Activated T-helper 1 cell treated with anti-CD3 and anti-CD28 coated beads, Interleukin-12 subunit alpha, Interleukin-12 subunit beta, Interleukin-2, Interleukin-4 antibody, amounts not matched to agents 30 ng/mL and 10 ng/mL and 1 ng/mL, durations not matched to agents 14 hours and 24 hours and 36 hours (primary cell): ENCODE results near the gene ABCA7. TPM values are rescaled to one million over a fixed set of nuclear protein-coding genes. Genes with fewer than 3 reads are reported as not detected.
"Not testable (repeated sequence)": the region's sequence is repeated elsewhere in the genome, so short reads cannot be mapped to it uniquely, and the experiment has no call there.

Experiments used
- DNase-seq: peaks from one replicate; pipeline ENCODE4 v3.0.0; 2021; ENCODE audit warnings: low spot score
- H3K27ac Mint-ChIP-seq: one replicate; pipeline ENCODE4 v1.8.0; 2021; ENCODE audit warnings: mild to moderate bottlenecking, mixed read lengths
- H3K27me3 Mint-ChIP-seq: one replicate; pipeline ENCODE4 v1.8.0; 2022; ENCODE audit warnings: mild to moderate bottlenecking, moderate library complexity, mixed read lengths; ENCODE audit not compliant: insufficient read depth
- H3K36me3 Mint-ChIP-seq: one replicate; pipeline ENCODE4 v1.8.0; 2021; ENCODE audit warnings: low read depth, mixed read lengths
- H3K4me1 Mint-ChIP-seq: one replicate; pipeline ENCODE4 v1.8.0; 2021; ENCODE audit warnings: low read depth, mixed read lengths
- H3K4me3 Mint-ChIP-seq: one replicate; pipeline ENCODE4 v1.8.0; 2021; ENCODE audit warnings: mild to moderate bottlenecking, moderate library complexity, mixed read lengths
- H3K9me3 Mint-ChIP-seq: one replicate; pipeline ENCODE4 v1.8.0; 2021; ENCODE audit warnings: mixed read lengths
- intact Hi-C: fragments of 100-400 bp; cut with micrococcal nuclease; formaldehyde crosslinking; loops from one replicate; pipeline ENCODE4 v1.15.1; 2024
- total RNA-seq: library from RNA; stranded (reverse); gene quantifications from 2 replicates; pipeline ENCODE4 v1.2.3, GENCODE V29; 2022

Gene ABCA7
- total RNA-seq, 1 donor from 2014 or later: 15.8 TPM

GRCh38 chr19:1110809-1111640 is 71.1 kb downstream of the ABCA7 start:
- Mint-ChIP-seq H3K4me3 (no peak overlapping the region), H3K27me3 (no peaks in the 10 kb centered on the region), H3K4me1 (no peaks in the 10 kb centered on the region), H3K36me3 (peaks cover 9% of the 10 kb centered on the region), H3K27ac (no peak overlapping the region), H3K9me3 (no peaks in the 10 kb centered on the region)
- intact Hi-C loops: no loop called here
- DNase-seq: no peak

- intact Hi-C loops: no loop called here
- Mint-ChIP-seq H3K9me3 (no peaks in the 10 kb centered on the region), H3K36me3 (peaks cover 6% of the 10 kb centered on the region), H3K4me3 (no peak overlapping the region), H3K27ac (no peak overlapping the region), H3K27me3 (no peaks in the 10 kb centered on the region), H3K4me1 (no peaks in the 10 kb centered on the region)
- no peak for DNase-seq
Measured at GRCh38 chr19:1111641-1112267, 71.8 kb downstream of the ABCA7 start.

- intact Hi-C loops: no loop called here
- Mint-ChIP-seq H3K27me3 (no peaks in the 10 kb centered on the region), H3K9me3 (no peaks in the 10 kb centered on the region), H3K27ac (no peak overlapping the region), H3K4me3 (no peak overlapping the region), H3K36me3 (peaks cover 4% of the 10 kb centered on the region), H3K4me1 (no peaks in the 10 kb centered on the region)
- DNase-seq: no peak
Measured at GRCh38 chr19:1112268-1113029, 72.5 kb downstream of the ABCA7 start.

GRCh38 chr19:1113030-1113985 is 73.4 kb downstream of the ABCA7 start:
- no peaks in the 10 kb centered on the region for H3K9me3 Mint-ChIP-seq
- intact Hi-C loops: no loop called here
- DNase-seq: peak; percentile 66
- no peaks in the 10 kb centered on the region for H3K4me1 Mint-ChIP-seq
- H3K27ac Mint-ChIP-seq: no peak overlapping the region
- no peaks in the 10 kb centered on the region for H3K27me3 Mint-ChIP-seq
- peaks cover 8% of the 10 kb centered on the region for H3K36me3 Mint-ChIP-seq
- H3K4me3 Mint-ChIP-seq: no peak overlapping the region

GRCh38 chr19:1113986-1114483 is 74.1 kb downstream of the ABCA7 start:
- H3K27ac Mint-ChIP-seq: no peak overlapping the region
- H3K9me3 Mint-ChIP-seq: no peaks in the 10 kb centered on the region
- H3K27me3 Mint-ChIP-seq: no peaks in the 10 kb centered on the region
- no peak for DNase-seq
- intact Hi-C loops: no loop called here
- H3K4me3 Mint-ChIP-seq: no peak overlapping the region
- H3K4me1 Mint-ChIP-seq: no peaks in the 10 kb centered on the region
- peaks cover 11% of the 10 kb centered on the region for H3K36me3 Mint-ChIP-seq

GRCh38 chr19:1114728-1115127 is 74.8 kb downstream of the ABCA7 start:
- H3K9me3 Mint-ChIP-seq, H3K27ac Mint-ChIP-seq: not testable (repeated sequence)

More at GRCh38 chr19:1114728-1115127, 74.8 kb downstream of the ABCA7 start:
- H3K36me3 Mint-ChIP-seq: peaks cover 11% of the 10 kb centered on the region
- H3K27me3 Mint-ChIP-seq, H3K4me1 Mint-ChIP-seq, intact Hi-C loops, H3K4me3 Mint-ChIP-seq, DNase-seq: not testable (repeated sequence)

Other genes with a start within 250 kb of the ABCA7 start
- 735 and 829 TPM in 2 replicates for gene PTBP1, start 242.7 kb upstream of the ABCA7 start, total RNA-seq
- not detected in 2 replicates for gene PLPPR3, start 218.2 kb upstream of the ABCA7 start, total RNA-seq
- gene AZU1, start 212.3 kb upstream of the ABCA7 start, total RNA-seq: not detected in 2 replicates
- not detected in 2 replicates for gene PRTN3, start 199.1 kb upstream of the ABCA7 start, total RNA-seq
- gene ELANE, start 187.8 kb upstream of the ABCA7 start, total RNA-seq: not detected in 2 replicates
- 0.91 and 1.2 TPM in 2 replicates for gene CFD, start 180.4 kb upstream of the ABCA7 start, total RNA-seq
- gene MED16, start 146.9 kb upstream of the ABCA7 start, total RNA-seq: 62.1 and 62.5 TPM in 2 replicates
- not detected in 2 replicates for gene RNU6-9, start 146.6 kb upstream of the ABCA7 start, total RNA-seq
- gene R3HDM4, start 126.9 kb upstream of the ABCA7 start, total RNA-seq: 94.3 and 96.4 TPM in 2 replicates
- 6.8 and 8.9 TPM in 2 replicates for gene KISS1R, start 122.8 kb upstream of the ABCA7 start, total RNA-seq
- 32.5 and 35.0 TPM in 2 replicates for gene ARID3A, start 114.1 kb upstream of the ABCA7 start, total RNA-seq
- gene WDR18, start 55.8 kb upstream of the ABCA7 start, total RNA-seq: 105 and 108 TPM in 2 replicates
- not detected in 2 replicates for gene GRIN3B, start 39.7 kb upstream of the ABCA7 start, total RNA-seq
- gene TMEM259, start 19.0 kb upstream of the ABCA7 start, total RNA-seq: 162 and 170 TPM in 2 replicates
- gene RNU6-2, start 18.6 kb upstream of the ABCA7 start, total RNA-seq: not detected in 2 replicates
- 112 and 114 TPM in 2 replicates for gene CNN2, start 13.5 kb upstream of the ABCA7 start, total RNA-seq
- gene ARHGAP45, start 27.1 kb downstream of the ABCA7 start, total RNA-seq: 201 and 202 TPM in 2 replicates
- 265 and 282 TPM in 2 replicates for gene POLR2E, start 55.3 kb downstream of the ABCA7 start, total RNA-seq
- 236 and 241 TPM in 2 replicates for gene GPX4, start 63.9 kb downstream of the ABCA7 start, total RNA-seq
- gene SBNO2, start 134.2 kb downstream of the ABCA7 start, total RNA-seq: 95.5 and 96.9 TPM in 2 replicates
- gene STK11, start 165.7 kb downstream of the ABCA7 start, total RNA-seq: 69.6 and 71.3 TPM in 2 replicates
- gene CBARP, start 197.9 kb downstream of the ABCA7 start, total RNA-seq: 1.5 and 1.8 TPM in 2 replicates
- gene ATP5F1D, start 201.6 kb downstream of the ABCA7 start, total RNA-seq: 234 and 239 TPM in 2 replicates
- gene MIDN, start 208.5 kb downstream of the ABCA7 start, total RNA-seq: 87.6 and 91.6 TPM in 2 replicates
- gene CIRBP, start 229.2 kb downstream of the ABCA7 start, total RNA-seq: 245 and 256 TPM in 2 replicates
- 119 and 128 TPM in 2 replicates for gene FAM174C, start 235.4 kb downstream of the ABCA7 start, total RNA-seq
- not detected in 2 replicates for gene EFNA2, start 245.8 kb downstream of the ABCA7 start, total RNA-seq